Endothelial cell of umbilical vein (primary cell): ENCODE measurements around the gene TERC. TPM values are rescaled to one million over a fixed set of nuclear protein-coding genes. Genes with fewer than 3 reads are reported as not detected.

Experiments used
- BruUV-seq: library from RNA; stranded (reverse); fragments of 400-500 nt; replicated peaks from 2 replicates; lab custom pipeline; 2021; lab: Mats Ljungman, UMichigan
- CTCF ChIA-PET: fragments of 300-600, 350-600 bp; sonication (Branson Sonifier 250); formaldehyde crosslinking; loops from one replicate; lab custom pipeline; 2021; ENCODE audit warnings: antibody characterized with exemption, inconsistent platforms; lab: Charles Lee
- POLR2A ChIA-PET: fragments of 300-600, 350-600 bp; sonication (Branson Sonifier 250); formaldehyde crosslinking; loops from one replicate; lab custom pipeline; 2021; ENCODE audit warnings: antibody characterized with exemption, inconsistent platforms; lab: Charles Lee
- DNase-seq: peaks from one replicate; pipeline ENCODE4 v3.0.0-alpha.2; 2011; ENCODE audit warnings: low read depth, low spot score
- FAIRE-seq: peaks from 2 replicates; lab custom pipeline; 2011; peaks lifted over from hg19 to GRCh38; lab: Jason Lieb, UNC
- H2AFZ ChIP-seq: 2 replicates; pipeline ENCODE4 v1.6.0; 2012; ENCODE audit warnings: low read depth, low read length, control low read depth, inconsistent platforms
- H3K27ac ChIP-seq: 2 replicates; pipeline ENCODE4 v1.5.1; 2011; ENCODE audit warnings: low read depth, mild to moderate bottlenecking, control low read depth, low read length, moderate library complexity; ENCODE audit not compliant: insufficient read depth
- H3K27me3 ChIP-seq, 2 experiments: 2 replicates each; pipeline versions ENCODE4 v1.6.0 to v1.6.1; 2011; ENCODE audit warnings: low read length in 2 of 2, mixed read lengths in 1 of 2; ENCODE audit not compliant: control insufficient read depth in 2 of 2, insufficient read depth in 2 of 2
- H3K36me3 ChIP-seq, 2 experiments: 2 replicates in 1 of 2; 3 replicates in 1 of 2; pipeline ENCODE4 v1.5.1; 2011; ENCODE audit warnings: low read length in 2 of 2, mild to moderate bottlenecking in 1 of 2, moderate library complexity in 1 of 2; ENCODE audit not compliant: control insufficient read depth in 2 of 2, insufficient read depth in 2 of 2; ENCODE audit errors: extremely low read depth in 1 of 2
- H3K4me1 ChIP-seq: 3 replicates; pipeline ENCODE4 v1.5.1; 2011; ENCODE audit warnings: mild to moderate bottlenecking, low read length; ENCODE audit not compliant: control insufficient read depth, insufficient read depth; ENCODE audit errors: extremely low read depth
- H3K4me2 ChIP-seq: 2 replicates; pipeline ENCODE4 v1.6.1; 2011; ENCODE audit warnings: low read length, control low read depth, mixed read lengths; ENCODE audit not compliant: insufficient read depth
- H3K4me3 ChIP-seq, 3 experiments: fragments of 200-600 bp in 1 of 3; sonication (generic), shearing (Covaris generic) in 1 of 3; replicated peaks in 1 of 3; 2 replicates each; pipeline ENCODE4 v1.5.1; 2011 to 2016; ENCODE audit warnings: control low read depth in 3 of 3, low read length in 3 of 3, mild to moderate bottlenecking in 2 of 3, inconsistent platforms in 1 of 3, low read depth in 1 of 3, moderate library complexity in 1 of 3; ENCODE audit not compliant: insufficient read depth in 1 of 3
- H3K79me2 ChIP-seq: 2 replicates; pipeline ENCODE4 v1.6.0; 2012; ENCODE audit warnings: low read length, inconsistent platforms; ENCODE audit not compliant: control insufficient read depth, insufficient read depth
- H3K9ac ChIP-seq: replicated peaks from 2 replicates; pipeline ENCODE3; 2011; ENCODE audit warnings: low read length, control low read depth; ENCODE audit not compliant: insufficient read depth; ENCODE audit errors: extremely low read depth
- H3K9me1 ChIP-seq: replicated peaks from 3 replicates; pipeline ENCODE4 v1.6.0; 2011; ENCODE audit warnings: mild to moderate bottlenecking, low read length; ENCODE audit not compliant: control insufficient read depth, insufficient read depth; ENCODE audit errors: extremely low read depth
- H3K9me3 ChIP-seq: replicated peaks from 2 replicates; pipeline ENCODE4 v1.5.1; 2012; ENCODE audit warnings: low read length, inconsistent platforms; ENCODE audit not compliant: control insufficient read depth, insufficient read depth
- H4K20me1 ChIP-seq: replicated peaks from 2 replicates; pipeline ENCODE3; 2011; ENCODE audit warnings: mild to moderate bottlenecking, low read length; ENCODE audit not compliant: control insufficient read depth, insufficient read depth; ENCODE audit errors: extremely low read depth
- EZH2 ChIP-seq: IDR thresholded peaks from 2 replicates; pipeline ENCODE4 v1.6.1; 2012; ENCODE audit warnings: borderline replicate concordance, low read depth, mild to moderate bottlenecking, moderate library complexity, low read length, inconsistent platforms; ENCODE audit not compliant: severe bottlenecking
- FOS ChIP-seq: IDR thresholded peaks from 2 replicates; pipeline ENCODE4 v1.6.1; 2011; ENCODE audit warnings: mild to moderate bottlenecking, low read length, moderate library complexity, borderline replicate concordance; ENCODE audit not compliant: insufficient read depth
- GATA2 ChIP-seq: IDR thresholded peaks from 2 replicates; pipeline ENCODE4 v1.7.0; 2011; ENCODE audit warnings: low read depth, mild to moderate bottlenecking, moderate library complexity, mixed read lengths, low read length; ENCODE audit not compliant: insufficient read length, insufficient read depth
- JUN ChIP-seq: IDR thresholded peaks from 2 replicates; pipeline ENCODE4 v1.6.1; 2011; ENCODE audit warnings: borderline replicate concordance, low read depth; ENCODE audit not compliant: insufficient read length, insufficient read depth
- MAX ChIP-seq: IDR thresholded peaks from 2 replicates; pipeline ENCODE4 v1.6.1; 2011; ENCODE audit not compliant: insufficient read depth, insufficient read length
- MYC ChIP-seq: IDR thresholded peaks from one replicate; pipeline ENCODE4 v1.6.1; 2011; ENCODE audit warnings: mild to moderate bottlenecking, low read depth, low read length
- POLR2AphosphoS5 ChIP-seq: IDR thresholded peaks from 2 replicates; pipeline ENCODE4 v1.6.1; 2012; ENCODE audit warnings: low read depth, mild to moderate bottlenecking, control low read depth, low read length, moderate library complexity; ENCODE audit not compliant: insufficient read depth
- dilution Hi-C: fragments of 300-500 bp; cut with MboI; formaldehyde crosslinking; loops from one replicate; pipeline ENCODE4 v1.15.0; 2019; ENCODE audit warnings: low sequenced_read_pairs; ENCODE audit not compliant: extremely low pct_ligation_motif_present
- intact Hi-C: fragments of 100-400 bp; cut with micrococcal nuclease; formaldehyde crosslinking; loops from one replicate; pipeline ENCODE4 v1.10.0; 2022
- polyA plus RNA-seq, 4 experiments: library from polyadenylated mRNA; depleted of rRNA in 3 of 4; stranded (reverse) in 3 of 4; unstranded in 1 of 4; fragments of >200 nt; gene quantifications; 2 replicates each; pipeline versions ENCODE4 v1.2.1 to v1.2.3, GENCODE V29; 2011 to 2012; ENCODE audit warnings: missing spikeins in 1 of 4
- total RNA-seq: library from RNA; stranded (reverse); gene quantifications from 2 replicates; pipeline ENCODE4 v1.2.3, GENCODE V29; 2021
- TF ChIP-seq, protein P1 (sequence below), 2 donors: IDR thresholded peaks; 1 replicate in 1 of 2; 2 replicates in 1 of 2; pipeline ENCODE4 v1.5.1; 2011; ENCODE audit warnings: low read length in 2 of 2, mild to moderate bottlenecking in 2 of 2, moderate library complexity in 2 of 2, control low read depth in 1 of 2, inconsistent platforms in 1 of 2, low read depth in 1 of 2; ENCODE audit not compliant: insufficient read depth in 1 of 2; ENCODE audit errors: extremely low read depth in 1 of 2

The TERC gene
- total and polyA plus RNA-seq, 2 donors (not counting 3 experiments of a cell fraction or from before 2014, with no cell fraction given), result 2.6 to 6.1 TPM

DNA sequence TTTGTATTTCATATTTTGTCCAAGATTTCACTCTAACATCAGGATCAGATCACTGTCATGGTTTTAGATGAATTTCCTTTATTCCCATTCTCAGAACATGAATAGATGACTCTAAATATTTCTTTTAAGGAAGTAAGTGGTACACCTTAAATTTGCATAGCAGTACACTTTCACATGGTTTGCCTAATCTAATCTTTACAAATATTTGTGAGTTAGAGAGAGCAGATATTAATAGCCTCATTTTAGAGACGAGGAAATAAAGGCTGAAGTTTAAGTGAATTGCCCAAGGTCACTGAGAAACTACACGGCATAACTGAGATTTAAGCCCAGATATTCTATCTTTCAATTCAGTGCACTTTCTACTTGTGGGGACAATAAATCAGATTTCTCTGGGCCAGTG lies 14.2 kb downstream of the TERC start:
- Histone ChIP-seq H2AFZ (no peak overlapping the region), H3K27me3 (peaks cover 3 to 25% of the 10 kb centered on the region in 2 experiments), H3K36me3 (no peaks in the 10 kb centered on the region), H3K4me3 (no peak overlapping the region), H3K4me2 (no peak overlapping the region), H3K79me2 (no peaks in the 10 kb centered on the region), H3K27ac (no peak overlapping the region), H3K4me1 (no peaks in the 10 kb centered on the region), H3K9ac (no peak overlapping the region), H4K20me1 (no peaks in the 10 kb centered on the region), H3K9me1 (no peaks in the 10 kb centered on the region), H3K9me3 (no peaks in the 10 kb centered on the region)
- POLR2A ChIA-PET, result no interaction called here
- dilution Hi-C loops (no loop called here), intact Hi-C loops (no loop called here)
- no peak for DNase-seq
- BruUV-seq, result no TSS peak
- CTCF ChIA-PET, result no interaction called here
- no peak for TF ChIP-seq MYC
- TF ChIP-seq JUN, result no peak
- TF ChIP-seq EZH2, result no peak
- TF ChIP-seq FOS, result no peak
- no peak for TF ChIP-seq POLR2AphosphoS5
- FAIRE-seq, result no peak

DNA sequence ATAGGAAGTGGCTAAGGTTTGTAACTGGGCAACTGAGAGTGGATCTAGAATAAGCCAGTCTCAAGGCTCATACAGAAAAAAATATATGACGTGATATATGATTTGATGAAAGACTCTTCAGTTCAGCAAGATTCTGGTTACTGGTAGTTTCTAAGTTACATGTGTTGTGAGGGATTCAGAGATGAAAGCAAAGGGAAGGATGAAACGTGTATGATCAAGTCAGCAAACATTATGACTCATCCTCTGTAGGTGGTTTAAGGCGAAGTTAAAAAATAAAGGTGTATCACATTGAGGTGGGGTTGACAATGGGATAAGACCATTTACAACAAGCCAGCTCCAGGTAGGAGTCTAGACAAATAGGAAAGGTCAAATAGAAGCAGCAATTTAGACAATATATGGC lies 16.2 kb downstream of the TERC start:
- FAIRE-seq, result no peak
- DNase-seq, result no peak
- no TSS peak for BruUV-seq
- Histone ChIP-seq H3K4me1 (no peaks in the 10 kb centered on the region), H3K36me3 (no peaks in the 10 kb centered on the region), H3K4me3 (no peak overlapping the region), H3K9me1 (no peaks in the 10 kb centered on the region), H3K27ac (no peak overlapping the region), H3K27me3 (peaks cover 3 to 22% of the 10 kb centered on the region in 2 experiments), H3K9ac (no peak overlapping the region), H4K20me1 (no peaks in the 10 kb centered on the region), H3K9me3 (no peaks in the 10 kb centered on the region), H3K4me2 (no peak overlapping the region), H2AFZ (no peak overlapping the region), H3K79me2 (no peaks in the 10 kb centered on the region)
- ChIA-PET POLR2A (interaction anchor here (0.5 kb wide), 1 partner anchor 24 kb away, joined by 4 read pairs; no protein-coding TSS in a partner anchor), CTCF (no interaction called here)
- intact Hi-C loops, result no loop called here
- TF ChIP-seq GATA2 (no peak), JUN (peak; percentile 32), MAX (no peak), POLR2AphosphoS5 (no peak)
- TF ChIP-seq, protein P1, sequence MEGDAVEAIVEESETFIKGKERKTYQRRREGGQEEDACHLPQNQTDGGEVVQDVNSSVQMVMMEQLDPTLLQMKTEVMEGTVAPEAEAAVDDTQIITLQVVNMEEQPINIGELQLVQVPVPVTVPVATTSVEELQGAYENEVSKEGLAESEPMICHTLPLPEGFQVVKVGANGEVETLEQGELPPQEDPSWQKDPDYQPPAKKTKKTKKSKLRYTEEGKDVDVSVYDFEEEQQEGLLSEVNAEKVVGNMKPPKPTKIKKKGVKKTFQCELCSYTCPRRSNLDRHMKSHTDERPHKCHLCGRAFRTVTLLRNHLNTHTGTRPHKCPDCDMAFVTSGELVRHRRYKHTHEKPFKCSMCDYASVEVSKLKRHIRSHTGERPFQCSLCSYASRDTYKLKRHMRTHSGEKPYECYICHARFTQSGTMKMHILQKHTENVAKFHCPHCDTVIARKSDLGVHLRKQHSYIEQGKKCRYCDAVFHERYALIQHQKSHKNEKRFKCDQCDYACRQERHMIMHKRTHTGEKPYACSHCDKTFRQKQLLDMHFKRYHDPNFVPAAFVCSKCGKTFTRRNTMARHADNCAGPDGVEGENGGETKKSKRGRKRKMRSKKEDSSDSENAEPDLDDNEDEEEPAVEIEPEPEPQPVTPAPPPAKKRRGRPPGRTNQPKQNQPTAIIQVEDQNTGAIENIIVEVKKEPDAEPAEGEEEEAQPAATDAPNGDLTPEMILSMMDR (IDR thresholded peaks at IDR 0.05; ENCODE audit: extremely low read depth in 1 of 2, insufficient read depth in 1 of 2, low read depth in 1 of 2, low read length in 2 of 2), result no peak
- dilution Hi-C loops, result no loop called here
